Astrocyte (in vitro differentiated cells and primary cell): Measurements from ENCODE around the gene ANKH.

Experiments
- EZH2 ChIP-seq: IDR thresholded peaks from 2 replicates; pipeline ENCODE4 v1.6.1; 2012; ENCODE audit warnings: mild to moderate bottlenecking, low read length, inconsistent platforms; ENCODE audit not compliant: insufficient read depth
- TF ChIP-seq, protein P1 (sequence below): IDR thresholded peaks from 2 replicates; pipeline ENCODE4 v1.5.1; 2011; ENCODE audit warnings: low read depth, mild to moderate bottlenecking, inconsistent platforms, low read length, moderate library complexity; ENCODE audit not compliant: insufficient read depth

DNA sequence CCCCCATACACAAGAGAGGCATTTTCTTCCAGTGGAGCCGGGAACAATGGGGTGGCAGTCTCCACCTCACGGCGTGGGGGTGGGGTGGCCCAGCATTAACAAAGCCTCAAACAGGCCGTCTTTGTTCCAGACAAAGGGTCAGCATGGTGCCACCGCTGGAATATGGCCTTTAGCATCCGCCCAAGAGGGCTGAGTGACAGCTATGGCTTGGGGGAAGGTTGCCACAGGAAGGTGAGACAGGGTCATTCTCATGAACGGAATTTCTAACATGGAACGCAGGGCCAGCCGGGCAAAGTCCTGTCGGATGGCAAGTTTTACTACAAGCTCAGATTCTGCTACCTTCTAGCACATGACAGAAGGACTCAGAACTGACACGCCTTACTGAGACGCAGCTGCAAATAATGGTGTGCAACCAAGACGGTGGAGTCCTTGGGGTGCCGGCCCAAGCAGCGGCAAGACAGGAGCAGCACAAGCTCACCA lies 143.1 kb downstream of the ANKH start:
- TF ChIP-seq, protein P1, sequence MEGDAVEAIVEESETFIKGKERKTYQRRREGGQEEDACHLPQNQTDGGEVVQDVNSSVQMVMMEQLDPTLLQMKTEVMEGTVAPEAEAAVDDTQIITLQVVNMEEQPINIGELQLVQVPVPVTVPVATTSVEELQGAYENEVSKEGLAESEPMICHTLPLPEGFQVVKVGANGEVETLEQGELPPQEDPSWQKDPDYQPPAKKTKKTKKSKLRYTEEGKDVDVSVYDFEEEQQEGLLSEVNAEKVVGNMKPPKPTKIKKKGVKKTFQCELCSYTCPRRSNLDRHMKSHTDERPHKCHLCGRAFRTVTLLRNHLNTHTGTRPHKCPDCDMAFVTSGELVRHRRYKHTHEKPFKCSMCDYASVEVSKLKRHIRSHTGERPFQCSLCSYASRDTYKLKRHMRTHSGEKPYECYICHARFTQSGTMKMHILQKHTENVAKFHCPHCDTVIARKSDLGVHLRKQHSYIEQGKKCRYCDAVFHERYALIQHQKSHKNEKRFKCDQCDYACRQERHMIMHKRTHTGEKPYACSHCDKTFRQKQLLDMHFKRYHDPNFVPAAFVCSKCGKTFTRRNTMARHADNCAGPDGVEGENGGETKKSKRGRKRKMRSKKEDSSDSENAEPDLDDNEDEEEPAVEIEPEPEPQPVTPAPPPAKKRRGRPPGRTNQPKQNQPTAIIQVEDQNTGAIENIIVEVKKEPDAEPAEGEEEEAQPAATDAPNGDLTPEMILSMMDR = no peak
- no peak for TF ChIP-seq EZH2
